ENCODE measurements around the gene CDH26. TPM values are rescaled to one million over a fixed set of nuclear protein-coding genes. Genes with fewer than 3 reads are reported as not detected.

Gene CDH26
- total and polyA plus RNA-seq, 7 donors = 0.74 to 5.5 (median 1.4) TPM; not detected in 2

GRCh38 chr20:59992526-59993084, 34.4 kb downstream of the CDH26 start:
- Histone ChIP-seq H3K9me3 (no peaks in the 10 kb centered on the region), H3K4me3 (no peak overlapping the region)
- TF ChIP-seq CTCF (IDR thresholded peaks at IDR 0.05) (no peak), POLR2A (IDR thresholded peaks at IDR 0.05) (no peak), EP300 (IDR thresholded peaks at IDR 0.05) (no peak), POLR2AphosphoS5 (IDR thresholded peaks at IDR 0.05) (no peak)

GRCh38 chr20:59993736-59994430, 35.7 kb downstream of the CDH26 start:
- peak in 1 of 4 donors; percentile 22 for TF ChIP-seq POLR2AphosphoS5 (IDR thresholded peaks at IDR 0.05)
- TF ChIP-seq POLR2A (IDR thresholded peaks at IDR 0.05) = no peak
- TF ChIP-seq EP300 (IDR thresholded peaks at IDR 0.05) = no peak
- Histone ChIP-seq H3K9me3 (no peaks in the 10 kb centered on the region), H3K4me1 (peaks cover 0 to 9% (median 5%) of the 10 kb centered on the region in 4 donors), H3K36me3 (peaks cover 0 to 4% (median 0%) of the 10 kb centered on the region in 4 donors), H3K4me3 (no peak overlapping the region), H3K27ac (peak overlapping the region in 1 of 4 donors; percentile 7), H3K27me3 (no peaks in the 10 kb centered on the region)
- WGBS, 2 donors = 25 to 27% methylated on average over 18 of the region's 18 CpGs
- no peak for DNase-seq
- intact Hi-C loops (cut with DNase I) = no loop called here

More at GRCh38 chr20:59992526-59993084, 34.4 kb downstream of the CDH26 start:
- intact Hi-C loops (cut with DNase I) = no loop called here
- DNase-seq = no peak
- 63 to 79% methylated on average over 4 of the region's 4 CpGs for WGBS, 2 donors
- Histone ChIP-seq H3K4me1 (peaks cover 0 to 9% (median 5%) of the 10 kb centered on the region in 4 donors), H3K27me3 (no peaks in the 10 kb centered on the region), H3K27ac (no peak overlapping the region), H3K36me3 (peaks cover 0 to 4% (median 0%) of the 10 kb centered on the region in 4 donors)

GRCh38 chr20:59994697-59995122, 36.5 kb downstream of the CDH26 start:
- 22 to 53% methylated on average over 5 of the region's 5 CpGs for WGBS, 2 donors

GRCh38 chr20:59996108-59996507, 37.9 kb downstream of the CDH26 start:
- peaks cover 0 to 4% (median 0%) of the 10 kb centered on the region in 4 donors for H3K36me3 ChIP-seq
- peaks cover 0 to 9% (median 5%) of the 10 kb centered on the region in 4 donors for H3K4me1 ChIP-seq
- WGBS, 2 donors = 79 to 95% methylated on average over 1 of the region's 1 CpG
- intact Hi-C loops (cut with DNase I) = no loop called here
- DNase-seq = no peak
- H3K27me3 ChIP-seq = no peaks in the 10 kb centered on the region
- H3K4me3 ChIP-seq = no peak overlapping the region
- no peaks in the 10 kb centered on the region for H3K9me3 ChIP-seq
- H3K27ac ChIP-seq = no peak overlapping the region
- no peak for TF ChIP-seq EP300 (IDR thresholded peaks at IDR 0.05)
- no peak for TF ChIP-seq POLR2AphosphoS5 (IDR thresholded peaks at IDR 0.05)
- no peak for TF ChIP-seq CTCF (IDR thresholded peaks at IDR 0.05)
- TF ChIP-seq POLR2A (IDR thresholded peaks at IDR 0.05) = no peak

More at GRCh38 chr20:59994697-59995122, 36.5 kb downstream of the CDH26 start:
- no peak overlapping the region for H3K4me3 ChIP-seq
- H3K27me3 ChIP-seq = no peaks in the 10 kb centered on the region
- no peak for DNase-seq
- TF ChIP-seq CTCF (IDR thresholded peaks at IDR 0.05) (no peak), POLR2A (IDR thresholded peaks at IDR 0.05) (no peak), POLR2AphosphoS5 (IDR thresholded peaks at IDR 0.05) (no peak), EP300 (IDR thresholded peaks at IDR 0.05) (no peak)
- no peak overlapping the region for H3K27ac ChIP-seq
- peaks cover 0 to 9% (median 5%) of the 10 kb centered on the region in 4 donors for H3K4me1 ChIP-seq
- intact Hi-C loops (cut with DNase I) = no loop called here
- no peaks in the 10 kb centered on the region for H3K9me3 ChIP-seq
- peaks cover 0 to 4% (median 0%) of the 10 kb centered on the region in 4 donors for H3K36me3 ChIP-seq

GRCh38 chr20:59997896-59998295, 39.7 kb downstream of the CDH26 start:
- Histone ChIP-seq H3K27me3 (no peaks in the 10 kb centered on the region), H3K9me3 (no peaks in the 10 kb centered on the region), H3K36me3 (peaks cover 0 to 4% (median 0%) of the 10 kb centered on the region in 4 donors), H3K4me3 (no peak overlapping the region), H3K4me1 (peaks cover 0 to 9% (median 5%) of the 10 kb centered on the region in 4 donors), H3K27ac (no peak overlapping the region)
- TF ChIP-seq EP300 (IDR thresholded peaks at IDR 0.05) = no peak
- TF ChIP-seq POLR2A (IDR thresholded peaks at IDR 0.05) = no peak
- no peak for TF ChIP-seq CTCF (IDR thresholded peaks at IDR 0.05)
- TF ChIP-seq POLR2AphosphoS5 (IDR thresholded peaks at IDR 0.05) = no peak
- intact Hi-C loops (cut with DNase I) = no loop called here
- DNase-seq = no peak
- 88 to 90% methylated on average over 2 of the region's 2 CpGs for WGBS, 2 donors

All from sigmoid colon (tissue), 7 donors.